GM21360 (cell line): ENCODE results near the gene HOXB4.

Experiments used
- ATAC-seq: cut with Tn5 transposase; IDR thresholded peaks from one replicate; pipeline ENCODE4 v1.9.1; 2021; ENCODE audit warnings: mild to moderate bottlenecking, moderate library complexity; ENCODE audit not compliant: unreplicated experiment

Gene HOXB4

GRCh38 chr17:48615047-48615962, 37.2 kb upstream of the HOXB4 start, which contains the start of gene HOXB8:
Gene HOXB8 (minus strand): TSS chr17:48615292. CDS start chr17:48614704, 588 bp downstream.
- ATAC-seq: no peak

GRCh38 chr17:48613862-48614694, 35.9 kb upstream of the HOXB4 start:
- no peak for ATAC-seq

GRCh38 chr17:48612854-48613691, 34.9 kb upstream of the HOXB4 start:
- no peak for ATAC-seq

- no peak for ATAC-seq
These were observed 34.3 kb upstream of the HOXB4 start for GRCh38 chr17:48612456-48612853.

- ATAC-seq: no peak
These were observed 33.7 kb upstream of the HOXB4 start for GRCh38 chr17:48611681-48612455.

GRCh38 chr17:48611213-48611612, 33.1 kb upstream of the HOXB4 start:
- no peak for ATAC-seq

DNA sequence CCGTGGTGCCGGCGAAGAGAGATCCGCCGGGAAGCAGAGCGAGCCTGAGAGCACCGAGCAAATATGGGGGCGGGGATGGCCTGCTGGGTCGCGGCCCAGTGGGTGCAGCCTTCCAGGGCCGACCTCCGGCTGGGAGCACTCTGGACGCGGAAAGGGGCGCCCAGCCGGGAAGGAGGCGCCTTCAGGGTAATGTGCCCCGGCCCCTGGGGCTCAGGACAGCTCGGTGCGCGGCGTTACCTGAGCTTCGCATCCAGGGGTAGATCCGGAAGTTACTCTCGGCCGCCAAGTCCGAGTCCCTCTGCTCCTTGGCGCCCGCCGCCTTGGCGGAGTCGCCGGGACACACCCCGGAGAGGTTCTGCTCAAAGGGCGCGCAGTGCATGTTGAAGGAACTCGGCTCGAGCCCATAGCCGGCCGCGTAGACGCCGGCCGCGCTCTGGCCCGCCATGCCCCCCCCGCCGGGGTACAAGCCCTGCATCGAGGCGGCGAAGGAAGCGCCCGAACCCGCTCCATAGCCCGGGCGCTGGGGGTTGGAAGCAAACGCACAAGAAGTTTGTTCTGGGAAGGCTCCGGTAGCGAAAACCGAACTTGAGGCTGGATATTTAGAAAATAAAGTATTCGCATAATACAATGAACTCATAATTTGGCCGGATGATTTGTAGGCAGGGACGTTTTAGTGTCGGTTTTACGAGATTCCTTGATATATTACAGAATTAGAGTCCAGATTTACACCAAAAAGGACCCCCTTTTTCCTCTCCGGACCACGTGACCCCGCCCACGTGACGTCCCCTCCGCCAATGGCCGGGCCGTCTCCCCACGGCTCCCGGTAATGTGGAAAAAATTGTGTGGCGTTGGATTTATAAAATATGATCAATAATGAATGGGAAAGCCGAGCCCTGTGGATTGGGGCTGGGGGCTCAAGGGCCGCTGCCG, 32.4 kb upstream of the HOXB4 start, which contains the start of gene HOXB7:
TSS of gene HOXB7 (minus strand) at position 736 of the 930 bp plus-strand sequence. CDS start at position 637, 99 bp downstream.
- no peak for ATAC-seq

- ATAC-seq: no peak
These were observed 31.7 kb upstream of the HOXB4 start for GRCh38 chr17:48609759-48610281.

- ATAC-seq: no peak
These were observed 30.9 kb upstream of the HOXB4 start for GRCh38 chr17:48609033-48609432.

DNA sequence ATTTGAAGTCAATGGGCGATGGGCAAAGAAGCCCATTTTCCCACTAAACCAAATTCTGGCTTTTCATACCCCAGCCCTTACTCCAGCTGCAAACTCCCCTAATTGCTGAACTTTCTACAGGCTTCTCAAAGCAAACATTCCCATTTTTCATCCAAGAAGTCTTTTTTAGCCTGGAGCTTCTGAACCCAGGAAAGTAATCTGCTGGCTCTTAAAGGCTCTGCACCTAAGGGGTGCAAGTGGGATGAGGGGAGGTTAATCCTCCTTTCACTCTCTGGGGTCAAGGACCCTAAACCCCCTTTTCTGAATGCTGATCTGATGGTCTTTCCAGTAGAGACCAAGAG, 30.3 kb upstream of the HOXB4 start:
- no peak for ATAC-seq

GRCh38 chr17:48606892-48607614, 28.9 kb upstream of the HOXB4 start:
- no peak for ATAC-seq

- ATAC-seq: no peak
These were observed 28.1 kb upstream of the HOXB4 start for GRCh38 chr17:48605991-48606891.

DNA sequence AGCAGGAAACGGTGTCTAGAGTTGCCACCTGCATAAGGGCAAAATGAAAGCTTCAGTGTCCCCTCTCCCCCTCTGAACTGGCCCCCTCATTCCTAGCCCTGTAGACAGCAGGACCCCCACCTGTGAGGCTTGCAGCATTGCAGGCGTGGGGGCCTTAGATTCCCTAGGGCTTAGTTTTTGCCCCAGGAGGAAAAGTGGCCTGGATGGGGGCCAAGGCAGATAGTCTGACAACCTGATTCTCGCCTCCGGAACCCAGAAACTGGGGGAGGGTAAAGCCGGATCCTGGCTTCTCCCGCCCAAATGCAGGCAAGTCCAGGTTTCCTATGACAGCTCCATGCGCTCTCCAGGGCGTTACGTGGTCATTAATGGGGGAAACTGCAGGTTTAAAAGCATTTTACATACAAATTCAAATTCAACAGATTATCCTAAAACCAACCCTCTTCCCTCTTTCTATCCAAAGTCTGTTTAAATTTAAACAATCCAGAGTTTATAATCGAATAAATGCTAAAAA, 27.3 kb upstream of the HOXB4 start:
- no peak for ATAC-seq

GRCh38 chr17:48604770-48605329, 26.7 kb upstream of the HOXB4 start, which contains the start of gene HOXB6:
Gene HOXB6 (minus strand): TSS chr17:48604986. CDS start chr17:48598150, 6,836 bp downstream.
- no peak for ATAC-seq

DNA sequence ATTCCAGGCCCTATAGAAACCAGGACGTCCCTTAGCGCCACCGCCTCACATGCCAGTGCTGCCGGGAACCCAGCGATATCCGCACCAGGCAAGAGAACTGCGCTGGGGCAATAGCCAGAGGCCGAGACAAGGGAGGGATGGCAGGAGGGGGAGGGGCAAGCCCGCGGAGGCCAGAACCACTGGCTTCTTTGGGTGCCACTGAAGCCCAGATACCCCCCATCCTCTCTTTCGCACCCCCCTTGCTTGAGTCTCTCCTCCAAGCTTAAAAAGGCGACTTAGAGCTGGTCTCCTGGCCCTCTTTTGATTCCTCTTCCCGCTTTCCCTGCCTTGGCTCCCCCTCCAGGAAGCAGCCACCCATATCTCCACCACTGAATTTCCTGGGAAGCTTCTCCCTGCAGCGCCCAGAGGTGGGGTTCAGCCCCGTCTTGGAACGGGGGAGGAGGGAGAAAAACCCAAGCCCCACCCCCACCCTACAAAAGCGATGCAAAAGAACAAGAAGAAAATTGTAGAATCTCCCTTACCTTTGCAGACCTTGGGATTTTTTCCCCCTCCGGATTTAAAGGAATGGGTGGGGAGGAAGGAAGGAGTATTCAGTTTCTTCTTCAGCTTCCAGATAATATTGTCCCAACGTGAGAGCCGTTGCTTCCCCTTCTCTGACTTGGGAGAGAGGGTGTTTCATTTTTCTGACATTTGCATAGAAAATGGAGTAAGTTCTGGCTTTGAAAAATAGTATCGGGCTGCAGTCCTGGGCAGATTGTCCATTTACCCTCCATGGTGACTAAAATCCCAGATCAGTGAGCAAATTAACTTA, 26.0 kb upstream of the HOXB4 start:
- ATAC-seq: no peak
